HUES6 (cell line): ENCODE measurements around the gene PLA2G4B.
"Not testable (repeated sequence)": the region's sequence is repeated elsewhere in the genome, so short reads cannot be mapped to it uniquely, and the experiment has no call there.

ENCODE experiments used
- H3K27ac ChIP-seq: 2 replicates; pipeline ENCODE4 v1.7.0; 2013; ENCODE audit warnings: low read depth, mild to moderate bottlenecking, low read length, inconsistent platforms
- H3K27me3 ChIP-seq: 2 replicates; pipeline ENCODE4 v1.6.1; 2013; ENCODE audit warnings: low read length; ENCODE audit not compliant: control insufficient read depth, insufficient read depth
- H3K36me3 ChIP-seq: 2 replicates; pipeline ENCODE4 v1.6.1; 2013; ENCODE audit warnings: low read length; ENCODE audit not compliant: control insufficient read depth, insufficient read depth
- H3K4me1 ChIP-seq: 2 replicates; pipeline ENCODE4 v1.6.1; 2013; ENCODE audit warnings: low read length; ENCODE audit not compliant: control insufficient read depth, insufficient read depth
- H3K4me3 ChIP-seq: 2 replicates; pipeline ENCODE4 v1.5.1; 2013; ENCODE audit warnings: low read depth, low read length
- H3K9ac ChIP-seq: one replicate; pipeline ENCODE4 v1.6.1; 2013; ENCODE audit warnings: mild to moderate bottlenecking, low read length
- H3K9me3 ChIP-seq: 2 replicates; pipeline ENCODE4 v1.6.1; 2013; ENCODE audit warnings: low read depth, low read length; ENCODE audit not compliant: control insufficient read depth, insufficient read depth

Gene PLA2G4B

DNA sequence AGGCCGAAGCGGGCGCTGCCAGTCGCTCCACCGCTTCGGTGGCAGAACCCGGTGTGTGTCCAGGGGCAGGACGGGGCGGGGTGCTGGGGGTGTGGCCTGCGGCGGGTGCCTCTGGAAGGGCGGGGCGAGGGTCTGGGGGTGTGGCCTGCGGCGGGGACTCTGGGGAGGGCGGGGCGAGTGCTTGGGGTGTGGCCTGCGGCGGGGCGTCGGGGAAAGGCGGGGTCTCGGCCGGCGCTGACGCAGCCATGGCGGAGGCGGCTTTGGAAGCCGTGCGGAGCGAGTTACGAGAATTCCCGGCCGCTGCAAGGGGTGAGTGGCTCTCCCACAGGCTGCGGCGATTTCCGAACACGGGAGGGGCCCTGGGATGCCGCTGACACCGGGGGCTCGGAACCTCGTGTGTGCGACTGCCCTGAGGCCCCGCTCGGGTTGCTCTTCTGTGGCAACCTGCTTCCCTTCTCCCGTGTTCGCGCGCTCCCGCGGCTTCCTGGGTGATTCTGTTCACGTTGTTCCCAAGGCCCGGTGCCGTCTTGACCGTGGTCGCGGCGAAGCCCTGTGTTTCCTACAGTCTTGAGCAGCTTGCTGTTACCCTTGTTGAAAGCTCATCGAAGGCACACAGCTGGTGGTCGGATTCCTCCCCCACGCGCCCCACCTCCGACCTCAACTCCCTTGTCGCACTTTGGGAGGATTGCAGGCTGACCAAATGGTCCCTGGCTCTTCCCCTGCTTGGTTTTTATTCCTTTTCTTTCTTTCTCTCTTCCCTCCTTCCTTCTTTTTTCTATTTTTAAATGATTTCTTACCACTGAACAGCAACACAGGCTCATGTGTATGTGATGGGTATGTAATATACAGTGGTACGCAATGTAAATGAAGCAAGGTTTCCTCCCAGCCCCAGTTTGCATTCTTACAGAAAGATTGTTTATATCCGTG, 10.5 kb upstream of the PLA2G4B start, which contains the start of gene JMJD7:
TSS of gene JMJD7 (plus strand) at position 213 of the 927 bp plus-strand sequence. CDS start at position 246, 33 bp downstream.
- Histone ChIP-seq H3K27ac (no peak within 1 kb of the TSS), H3K4me1 (peaks cover 7% of the 10 kb centered on the region; the same call in 1 of the 2 replicates), H3K4me3 (peak within 1 kb of the TSS; percentile 99), H3K9ac (peak within 1 kb of the TSS; percentile 88), H3K36me3 (peaks cover 19% of the 10 kb centered on the region), H3K27me3 (no peaks in the 10 kb centered on the region; the same call in 1 of the 2 replicates), H3K9me3 (no peaks in the 10 kb centered on the region)

DNA sequence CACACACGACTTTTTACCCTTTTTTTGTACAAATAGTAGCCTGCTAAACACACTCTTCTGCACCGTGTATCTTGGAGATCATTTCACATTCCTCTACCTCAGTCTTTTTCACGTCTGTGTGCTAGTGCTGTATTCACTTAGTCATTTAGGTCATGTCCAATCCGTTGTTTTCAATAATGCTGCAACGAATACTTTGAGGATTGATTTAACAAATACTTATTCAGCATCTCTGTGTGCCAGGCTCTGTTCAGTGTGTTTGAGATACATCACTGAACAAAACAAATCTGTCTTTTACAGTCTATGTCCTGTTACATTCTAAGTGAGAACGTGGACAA, 9.9 kb upstream of the PLA2G4B start:
- Histone ChIP-seq H3K9ac (peak overlapping the region; percentile 25), H3K27me3 (no peaks in the 10 kb centered on the region; the same call in 1 of the 2 replicates), H3K36me3 (peaks cover 13% of the 10 kb centered on the region), H3K4me1 (peaks cover 7% of the 10 kb centered on the region; the same call in 1 of the 2 replicates), H3K9me3 (no peaks in the 10 kb centered on the region), H3K4me3 (peak overlapping the region; percentile 99), H3K27ac (no peak overlapping the region)

DNA sequence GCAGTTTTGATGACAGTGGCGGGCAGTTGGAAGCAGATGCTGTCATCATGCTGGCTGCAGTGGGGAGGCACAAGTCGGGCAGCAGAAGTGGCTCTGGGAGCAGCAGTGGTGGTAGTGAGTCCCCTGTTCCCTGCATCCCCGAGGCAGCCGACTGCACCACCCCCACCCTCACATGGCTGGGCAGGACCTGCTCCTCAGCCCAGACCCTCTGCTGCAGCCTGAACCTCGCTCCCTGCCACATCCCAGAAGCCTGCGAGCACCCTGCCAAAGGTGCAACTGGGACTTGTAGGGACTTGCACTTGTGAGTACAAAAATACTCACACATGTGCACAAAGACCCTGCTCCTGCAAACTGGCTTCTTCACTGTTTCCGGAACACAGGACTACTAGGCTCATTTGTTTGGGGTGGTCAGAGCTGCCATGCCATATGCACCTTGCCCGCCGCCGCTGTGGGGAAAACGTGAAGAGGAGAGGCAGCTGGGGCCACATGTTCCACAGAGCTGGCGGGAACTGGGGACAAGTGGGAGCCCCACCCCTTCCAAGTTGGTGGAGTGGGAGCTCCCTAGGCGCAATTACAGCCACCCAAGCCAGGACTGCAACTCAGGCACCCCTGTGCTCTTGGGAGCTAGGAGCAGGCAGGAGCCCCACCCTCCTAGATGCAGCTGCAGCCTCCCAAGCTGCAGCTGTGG, 8.5 kb upstream of the PLA2G4B start:
- peaks cover 7% of the 10 kb centered on the region; the same call in 1 of the 2 replicates for H3K36me3 ChIP-seq
- no peaks in the 10 kb centered on the region; the same call in 1 of the 2 replicates for H3K27me3 ChIP-seq
- no peaks in the 10 kb centered on the region for H3K9me3 ChIP-seq
- no peak overlapping the region for H3K4me3 ChIP-seq
- H3K27ac ChIP-seq: no peak overlapping the region
- peaks cover 7% of the 10 kb centered on the region; the same call in 1 of the 2 replicates for H3K4me1 ChIP-seq
- no peak overlapping the region for H3K9ac ChIP-seq

DNA sequence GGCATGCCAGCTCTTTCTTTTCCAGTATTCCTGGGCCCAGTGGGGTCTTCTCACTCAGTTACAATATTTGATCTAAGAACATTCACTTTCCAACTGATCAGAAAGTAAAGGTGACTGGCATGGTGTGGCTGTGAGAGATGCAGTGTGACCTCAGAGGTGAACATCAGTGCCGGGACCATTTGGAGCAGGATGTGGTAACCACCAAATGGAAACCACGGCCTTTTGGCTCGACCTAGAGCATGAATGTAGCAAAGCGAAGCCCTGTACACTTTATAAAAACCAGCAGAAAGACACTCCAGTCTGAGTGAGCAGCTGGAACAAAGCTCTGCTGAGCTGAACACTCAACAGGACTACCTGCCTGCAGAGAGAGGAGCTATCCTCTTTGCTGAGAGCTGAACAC, 7.4 kb upstream of the PLA2G4B start:
- not testable (repeated sequence) for H3K27ac ChIP-seq, H3K36me3 ChIP-seq

DNA sequence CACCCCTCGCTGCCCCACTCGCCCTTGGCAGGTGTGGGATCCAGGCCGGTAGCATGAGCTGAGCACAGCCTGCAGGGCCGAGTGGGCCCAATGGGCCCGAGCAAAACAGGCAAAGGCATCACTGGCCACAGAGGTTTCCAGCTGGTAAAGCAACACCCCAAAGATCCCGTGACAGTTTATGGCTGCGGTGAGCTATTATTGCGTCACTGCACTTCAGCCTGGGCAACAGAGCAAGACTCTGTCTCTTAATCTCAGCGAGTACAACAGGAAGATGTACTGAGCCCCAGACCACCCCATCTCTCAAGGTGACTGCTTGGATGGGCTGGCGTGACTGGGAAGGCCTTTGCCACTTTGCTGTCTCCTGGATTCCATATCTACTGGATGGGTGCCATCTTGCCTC, 6.4 kb upstream of the PLA2G4B start:
- peaks cover 7% of the 10 kb centered on the region; the same call in 1 of the 2 replicates for H3K4me1 ChIP-seq
- H3K27me3 ChIP-seq: no peaks in the 10 kb centered on the region

More for the DNA sequence above, 7.4 kb upstream of the PLA2G4B start:
- not testable (repeated sequence) for H3K9ac ChIP-seq, H3K4me1 ChIP-seq, H3K27me3 ChIP-seq, H3K4me3 ChIP-seq, H3K9me3 ChIP-seq

DNA sequence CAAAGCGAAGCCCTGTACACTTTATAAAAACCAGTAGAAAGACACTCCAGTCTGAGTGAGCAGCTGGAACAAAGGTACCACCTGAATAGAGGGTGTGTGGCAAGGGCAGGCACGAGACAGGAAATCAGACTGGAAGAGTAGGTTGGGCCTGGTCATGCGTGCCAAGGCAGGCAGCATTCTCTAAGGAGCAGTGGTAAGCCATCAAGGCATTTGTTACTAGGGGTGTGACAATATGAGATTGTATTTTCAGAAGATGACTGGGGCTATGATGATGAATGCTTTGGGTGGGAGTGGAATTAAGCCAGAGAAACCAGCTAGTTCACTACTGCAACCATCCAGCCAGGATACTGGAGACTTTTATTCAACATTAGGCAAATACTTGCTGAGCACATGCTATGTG, 5.8 kb upstream of the PLA2G4B start:
- Histone ChIP-seq H3K9ac (no peak overlapping the region), H3K27me3 (no peaks in the 10 kb centered on the region), H3K36me3 (peaks cover 9% of the 10 kb centered on the region; the same call in 1 of the 2 replicates), H3K27ac (no peak overlapping the region), H3K4me3 (no peak overlapping the region), H3K9me3 (no peaks in the 10 kb centered on the region), H3K4me1 (peaks cover 7% of the 10 kb centered on the region; the same call in 1 of the 2 replicates)

More for the DNA sequence above, 6.4 kb upstream of the PLA2G4B start:
- H3K27ac ChIP-seq: no peak overlapping the region
- no peak overlapping the region for H3K4me3 ChIP-seq
- no peak overlapping the region for H3K9ac ChIP-seq
- no peaks in the 10 kb centered on the region for H3K9me3 ChIP-seq
- peaks cover 8% of the 10 kb centered on the region; the same call in 1 of the 2 replicates for H3K36me3 ChIP-seq

DNA sequence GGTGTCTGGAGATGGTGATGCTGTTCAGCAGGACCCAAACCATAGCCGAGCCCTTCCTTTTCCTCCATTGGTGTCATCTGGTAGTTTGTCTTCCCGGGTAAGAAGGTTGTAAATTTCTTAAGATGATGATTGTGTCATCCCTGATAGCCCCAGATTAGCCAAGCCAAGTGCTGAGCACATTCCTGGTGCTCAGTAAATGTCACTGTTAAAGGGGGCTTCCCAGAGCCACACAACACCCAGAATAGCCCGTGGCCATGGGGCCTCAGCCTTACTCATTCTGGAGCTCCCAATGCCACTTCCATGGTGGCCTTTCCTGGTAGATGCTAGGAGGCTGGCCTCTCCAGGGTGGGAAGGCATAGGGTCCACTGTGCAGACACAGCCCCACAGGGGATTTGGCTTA, 4.6 kb upstream of the PLA2G4B start:
- no peak overlapping the region for H3K9ac ChIP-seq

DNA sequence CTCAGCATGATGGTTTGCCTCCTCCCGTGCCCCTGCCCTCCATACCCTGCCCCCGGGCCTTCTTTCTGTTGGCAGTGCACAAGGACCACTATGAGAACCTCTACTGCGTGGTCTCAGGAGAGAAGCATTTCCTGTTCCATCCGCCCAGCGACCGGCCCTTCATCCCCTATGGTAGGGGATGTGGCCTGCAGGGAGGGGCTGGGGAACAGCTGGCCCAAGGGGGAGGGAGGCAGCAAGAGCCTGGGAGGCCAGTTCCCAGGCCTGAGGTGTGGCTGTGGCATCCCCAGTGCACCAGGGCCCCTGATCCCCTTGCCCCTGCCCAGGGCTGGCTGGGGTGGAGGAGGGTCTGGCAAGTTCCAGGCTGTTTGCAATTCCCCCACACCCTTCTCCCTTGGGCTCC, 2.6 kb upstream of the PLA2G4B start:
- no peak overlapping the region for H3K27ac ChIP-seq
- no peak overlapping the region for H3K9ac ChIP-seq
- no peaks in the 10 kb centered on the region for H3K9me3 ChIP-seq
- peaks cover 2% of the 10 kb centered on the region; the same call in 1 of the 2 replicates for H3K36me3 ChIP-seq
- no peak overlapping the region for H3K4me3 ChIP-seq
- no peaks in the 10 kb centered on the region for H3K27me3 ChIP-seq
- H3K4me1 ChIP-seq: no peaks in the 10 kb centered on the region

More for the DNA sequence above, 4.6 kb upstream of the PLA2G4B start:
- Histone ChIP-seq H3K4me1 (peaks cover 2% of the 10 kb centered on the region; the same call in 1 of the 2 replicates), H3K27ac (no peak overlapping the region), H3K9me3 (no peaks in the 10 kb centered on the region), H3K4me3 (no peak overlapping the region), H3K27me3 (no peaks in the 10 kb centered on the region), H3K36me3 (peaks cover 9% of the 10 kb centered on the region; the same call in 1 of the 2 replicates)

DNA sequence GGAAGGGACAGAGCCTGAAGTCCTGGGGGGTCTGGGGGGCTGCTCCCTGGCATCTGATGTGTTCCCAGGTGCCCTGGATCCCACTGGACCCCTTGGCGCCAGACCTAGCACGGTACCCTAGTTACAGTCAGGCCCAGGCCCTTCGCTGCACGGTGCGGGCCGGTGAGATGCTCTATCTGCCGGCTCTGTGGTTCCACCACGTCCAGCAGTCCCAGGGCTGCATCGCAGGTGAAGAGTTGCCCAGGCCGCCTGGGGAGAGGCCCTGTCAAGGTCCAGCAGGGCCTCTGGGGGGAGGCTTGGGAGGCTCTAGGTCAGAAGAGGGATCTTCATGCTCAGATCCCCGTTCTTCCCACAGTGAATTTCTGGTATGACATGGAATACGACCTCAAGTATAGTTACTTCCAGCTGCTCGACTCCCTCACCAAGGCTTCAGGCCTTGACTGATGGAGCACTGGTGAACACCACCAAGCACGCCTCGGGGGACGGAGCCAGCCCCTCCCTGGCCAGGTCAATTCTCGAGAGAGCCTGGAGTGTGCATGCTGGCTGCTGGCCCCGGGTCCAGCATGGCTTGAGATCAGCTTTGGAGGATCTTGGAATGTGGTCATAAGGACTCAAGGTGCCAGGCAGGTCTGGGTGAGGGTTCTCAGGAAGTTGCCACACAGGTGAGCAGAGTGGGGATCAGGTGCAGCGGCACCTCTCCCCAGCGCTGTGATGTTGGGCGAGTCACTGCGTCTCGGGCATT, 1.8 kb upstream of the PLA2G4B start:
- no peak overlapping the region for H3K9ac ChIP-seq
- H3K4me3 ChIP-seq: no peak overlapping the region
- H3K27ac ChIP-seq: no peak overlapping the region
- H3K9me3 ChIP-seq: no peaks in the 10 kb centered on the region
- peaks cover 3% of the 10 kb centered on the region for H3K36me3 ChIP-seq
- H3K27me3 ChIP-seq: no peaks in the 10 kb centered on the region
- no peaks in the 10 kb centered on the region for H3K4me1 ChIP-seq

DNA sequence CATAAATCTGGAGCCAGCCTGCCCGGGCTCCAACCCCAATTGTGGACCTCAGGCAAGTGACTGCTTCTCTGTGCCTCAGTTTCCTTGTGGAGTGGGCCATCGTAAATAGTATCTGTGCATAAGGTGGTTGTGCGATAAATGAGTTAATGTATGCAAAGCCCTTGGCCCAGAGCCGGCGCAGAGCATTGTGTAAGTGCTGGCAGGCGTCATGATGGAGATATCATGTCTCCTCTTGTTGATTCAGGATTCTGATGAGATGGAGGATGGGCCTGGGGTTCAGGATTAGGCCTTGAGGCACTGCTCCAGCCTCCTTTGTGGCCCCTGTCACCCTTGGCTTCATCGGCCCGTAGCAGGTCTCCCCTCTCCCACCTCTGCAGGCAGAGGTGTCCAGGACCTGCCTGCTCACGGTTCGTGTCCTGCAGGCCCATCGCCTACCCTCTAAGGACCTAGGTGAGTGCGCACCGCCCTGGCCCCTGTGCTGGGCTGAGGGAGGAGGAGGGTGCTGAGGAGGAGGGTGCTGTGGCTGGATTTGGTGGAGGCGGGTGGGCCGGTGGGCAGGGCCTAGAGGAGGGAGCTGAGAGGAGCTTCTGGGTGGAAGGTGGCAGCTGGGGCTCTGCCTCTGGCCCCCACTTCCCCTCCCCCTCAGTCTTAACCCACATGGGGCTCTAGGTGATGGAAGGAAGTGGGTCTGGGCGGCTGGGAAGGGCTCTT, 1.3 kb downstream of the PLA2G4B start:
- no peaks in the 10 kb centered on the region for H3K9me3 ChIP-seq
- H3K36me3 ChIP-seq: peaks cover 14% of the 10 kb centered on the region
- no peak overlapping the region for H3K9ac ChIP-seq
- H3K4me3 ChIP-seq: no peak overlapping the region
- H3K27me3 ChIP-seq: no peaks in the 10 kb centered on the region
- H3K4me1 ChIP-seq: no peaks in the 10 kb centered on the region
- H3K27ac ChIP-seq: no peak overlapping the region
